B cell (primary cell): Measurements from ENCODE around the gene MRPL22.

ENCODE experiments used
- EZH2 ChIP-seq: IDR thresholded peaks from 2 replicates; pipeline ENCODE4 v1.6.1; 2012; ENCODE audit warnings: borderline replicate concordance, low read depth, mild to moderate bottlenecking, moderate library complexity, low read length; ENCODE audit not compliant: insufficient read depth, poor library complexity, severe bottlenecking
- TF ChIP-seq, protein P1 (sequence below): fragments of 200-600 bp; IDR thresholded peaks from one replicate; pipeline ENCODE4 v1.8.0; 2022; ENCODE audit warnings: antibody characterized with exemption, mild to moderate bottlenecking

DNA sequence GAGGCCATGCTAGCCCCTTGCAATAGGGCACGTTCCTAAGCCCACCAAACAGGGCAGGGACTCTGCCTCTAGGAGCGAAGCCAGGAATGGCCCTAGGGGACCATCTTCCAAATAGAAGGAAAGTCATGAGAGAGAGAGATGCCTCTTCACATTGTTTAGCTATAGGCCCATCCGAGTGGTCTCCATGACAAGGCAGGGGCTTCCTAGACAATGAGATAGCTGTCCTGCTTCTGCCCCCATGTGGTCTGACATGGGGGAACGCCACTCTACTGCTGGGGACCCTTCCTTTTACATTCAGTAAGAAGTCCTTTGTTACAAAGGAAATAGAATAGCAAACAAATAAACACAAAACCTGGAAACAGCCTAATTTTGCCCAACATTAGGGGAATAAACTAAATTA is 54.8 kb downstream of the MRPL22 start:
- TF ChIP-seq, protein P1, sequence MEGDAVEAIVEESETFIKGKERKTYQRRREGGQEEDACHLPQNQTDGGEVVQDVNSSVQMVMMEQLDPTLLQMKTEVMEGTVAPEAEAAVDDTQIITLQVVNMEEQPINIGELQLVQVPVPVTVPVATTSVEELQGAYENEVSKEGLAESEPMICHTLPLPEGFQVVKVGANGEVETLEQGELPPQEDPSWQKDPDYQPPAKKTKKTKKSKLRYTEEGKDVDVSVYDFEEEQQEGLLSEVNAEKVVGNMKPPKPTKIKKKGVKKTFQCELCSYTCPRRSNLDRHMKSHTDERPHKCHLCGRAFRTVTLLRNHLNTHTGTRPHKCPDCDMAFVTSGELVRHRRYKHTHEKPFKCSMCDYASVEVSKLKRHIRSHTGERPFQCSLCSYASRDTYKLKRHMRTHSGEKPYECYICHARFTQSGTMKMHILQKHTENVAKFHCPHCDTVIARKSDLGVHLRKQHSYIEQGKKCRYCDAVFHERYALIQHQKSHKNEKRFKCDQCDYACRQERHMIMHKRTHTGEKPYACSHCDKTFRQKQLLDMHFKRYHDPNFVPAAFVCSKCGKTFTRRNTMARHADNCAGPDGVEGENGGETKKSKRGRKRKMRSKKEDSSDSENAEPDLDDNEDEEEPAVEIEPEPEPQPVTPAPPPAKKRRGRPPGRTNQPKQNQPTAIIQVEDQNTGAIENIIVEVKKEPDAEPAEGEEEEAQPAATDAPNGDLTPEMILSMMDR, result no peak
- TF ChIP-seq EZH2, result no peak
